T-helper 1 cell treated with Interleukin-12 subunit alpha and Interleukin-12 subunit beta and Interleukin-4 antibody, amounts not matched to agents 30 μg/mL and 1 μg/mL, for 36 hours (primary cell): ENCODE measurements around the gene FRAS1.

Experiments used
- H3K27ac Mint-ChIP-seq: one replicate; pipeline ENCODE4 v1.8.0; 2021; ENCODE audit warnings: mild to moderate bottlenecking, mixed read lengths
- H3K27me3 Mint-ChIP-seq: one replicate; pipeline ENCODE4 v1.8.0; 2021; ENCODE audit warnings: low read depth, mixed read lengths
- H3K36me3 Mint-ChIP-seq: one replicate; pipeline ENCODE4 v1.8.0; 2021; ENCODE audit warnings: low read depth, mixed read lengths
- H3K4me1 Mint-ChIP-seq: one replicate; pipeline ENCODE4 v1.8.0; 2021; ENCODE audit warnings: low read depth, mixed read lengths
- H3K4me3 Mint-ChIP-seq: one replicate; pipeline ENCODE4 v1.8.0; 2021; ENCODE audit warnings: mild to moderate bottlenecking, moderate library complexity, mixed read lengths
- H3K9me3 Mint-ChIP-seq: one replicate; pipeline ENCODE4 v1.8.0; 2021; ENCODE audit warnings: mixed read lengths

Gene FRAS1

GRCh38 chr4:78355306-78355705 lies 298.2 kb downstream of the FRAS1 start:
- Mint-ChIP-seq H3K4me1 (no peaks in the 10 kb centered on the region), H3K27me3 (peaks cover 10% of the 10 kb centered on the region), H3K36me3 (no peaks in the 10 kb centered on the region), H3K27ac (no peak overlapping the region), H3K9me3 (no peaks in the 10 kb centered on the region), H3K4me3 (no peak overlapping the region)

GRCh38 chr4:78356251-78356786 lies 299.2 kb downstream of the FRAS1 start:
- H3K4me3 Mint-ChIP-seq: no peak overlapping the region
- no peak overlapping the region for H3K27ac Mint-ChIP-seq
- no peaks in the 10 kb centered on the region for H3K36me3 Mint-ChIP-seq
- peaks cover 13% of the 10 kb centered on the region for H3K27me3 Mint-ChIP-seq
- H3K9me3 Mint-ChIP-seq: no peaks in the 10 kb centered on the region
- no peaks in the 10 kb centered on the region for H3K4me1 Mint-ChIP-seq

- Mint-ChIP-seq H3K9me3 (no peaks in the 10 kb centered on the region), H3K27me3 (peaks cover 13% of the 10 kb centered on the region), H3K36me3 (no peaks in the 10 kb centered on the region), H3K27ac (no peak overlapping the region), H3K4me3 (no peak overlapping the region), H3K4me1 (no peaks in the 10 kb centered on the region)
Measured at GRCh38 chr4:78357122-78357521, 300.0 kb downstream of the FRAS1 start.

- Mint-ChIP-seq H3K36me3 (no peaks in the 10 kb centered on the region), H3K4me1 (no peaks in the 10 kb centered on the region), H3K27me3 (peaks cover 13% of the 10 kb centered on the region), H3K9me3 (no peaks in the 10 kb centered on the region), H3K4me3 (no peak overlapping the region), H3K27ac (no peak overlapping the region)
Measured at GRCh38 chr4:78360466-78360865, 303.3 kb downstream of the FRAS1 start.

GRCh38 chr4:78361621-78362120 lies 304.5 kb downstream of the FRAS1 start:
- H3K36me3 Mint-ChIP-seq: no peaks in the 10 kb centered on the region
- H3K27me3 Mint-ChIP-seq: peaks cover 13% of the 10 kb centered on the region
- H3K4me3 Mint-ChIP-seq: no peak overlapping the region
- H3K4me1 Mint-ChIP-seq: no peaks in the 10 kb centered on the region
- H3K9me3 Mint-ChIP-seq: no peaks in the 10 kb centered on the region
- no peak overlapping the region for H3K27ac Mint-ChIP-seq

GRCh38 chr4:78362310-78362709 lies 305.2 kb downstream of the FRAS1 start:
- no peaks in the 10 kb centered on the region for H3K9me3 Mint-ChIP-seq
- no peak overlapping the region for H3K27ac Mint-ChIP-seq
- H3K36me3 Mint-ChIP-seq: no peaks in the 10 kb centered on the region
- peaks cover 13% of the 10 kb centered on the region for H3K27me3 Mint-ChIP-seq
- H3K4me1 Mint-ChIP-seq: no peaks in the 10 kb centered on the region
- no peak overlapping the region for H3K4me3 Mint-ChIP-seq

GRCh38 chr4:78363031-78363570 lies 306.0 kb downstream of the FRAS1 start:
- no peak overlapping the region for H3K4me3 Mint-ChIP-seq
- no peak overlapping the region for H3K27ac Mint-ChIP-seq
- peaks cover 13% of the 10 kb centered on the region for H3K27me3 Mint-ChIP-seq
- H3K9me3 Mint-ChIP-seq: no peaks in the 10 kb centered on the region
- no peaks in the 10 kb centered on the region for H3K36me3 Mint-ChIP-seq
- no peaks in the 10 kb centered on the region for H3K4me1 Mint-ChIP-seq

- H3K9me3 Mint-ChIP-seq: no peaks in the 10 kb centered on the region
- H3K4me1 Mint-ChIP-seq: no peaks in the 10 kb centered on the region
- no peak overlapping the region for H3K4me3 Mint-ChIP-seq
- no peaks in the 10 kb centered on the region for H3K27me3 Mint-ChIP-seq
- no peak overlapping the region for H3K27ac Mint-ChIP-seq
- no peaks in the 10 kb centered on the region for H3K36me3 Mint-ChIP-seq
Measured at GRCh38 chr4:78369679-78370078, 312.6 kb downstream of the FRAS1 start.

GRCh38 chr4:78370631-78371372 lies 313.7 kb downstream of the FRAS1 start:
- no peaks in the 10 kb centered on the region for H3K4me1 Mint-ChIP-seq
- H3K9me3 Mint-ChIP-seq: no peaks in the 10 kb centered on the region
- no peaks in the 10 kb centered on the region for H3K27me3 Mint-ChIP-seq
- H3K4me3 Mint-ChIP-seq: no peak overlapping the region
- no peaks in the 10 kb centered on the region for H3K36me3 Mint-ChIP-seq
- no peak overlapping the region for H3K27ac Mint-ChIP-seq

- H3K9me3 Mint-ChIP-seq: no peaks in the 10 kb centered on the region
- H3K36me3 Mint-ChIP-seq: no peaks in the 10 kb centered on the region
- H3K27ac Mint-ChIP-seq: no peak overlapping the region
- H3K4me3 Mint-ChIP-seq: no peak overlapping the region
- no peaks in the 10 kb centered on the region for H3K4me1 Mint-ChIP-seq
- H3K27me3 Mint-ChIP-seq: no peaks in the 10 kb centered on the region
Measured at GRCh38 chr4:78372355-78372988, 315.3 kb downstream of the FRAS1 start.

- Mint-ChIP-seq H3K27me3 (no peaks in the 10 kb centered on the region), H3K27ac (no peak overlapping the region), H3K9me3 (no peaks in the 10 kb centered on the region), H3K4me3 (no peak overlapping the region), H3K36me3 (no peaks in the 10 kb centered on the region), H3K4me1 (no peaks in the 10 kb centered on the region)
Measured at GRCh38 chr4:78377555-78377954, 320.4 kb downstream of the FRAS1 start.

- Mint-ChIP-seq H3K9me3 (no peaks in the 10 kb centered on the region), H3K27me3 (peaks cover 4% of the 10 kb centered on the region), H3K4me3 (no peak overlapping the region), H3K4me1 (no peaks in the 10 kb centered on the region), H3K27ac (no peak overlapping the region), H3K36me3 (no peaks in the 10 kb centered on the region)
Measured at GRCh38 chr4:78379040-78379439, 321.9 kb downstream of the FRAS1 start.

- Mint-ChIP-seq H3K4me1 (no peaks in the 10 kb centered on the region), H3K27ac (no peak overlapping the region), H3K36me3 (no peaks in the 10 kb centered on the region), H3K27me3 (peaks cover 4% of the 10 kb centered on the region), H3K4me3 (no peak overlapping the region), H3K9me3 (no peaks in the 10 kb centered on the region)
Measured at GRCh38 chr4:78379991-78380729, 323.0 kb downstream of the FRAS1 start.

- Mint-ChIP-seq H3K9me3 (no peaks in the 10 kb centered on the region), H3K27me3 (peaks cover 4% of the 10 kb centered on the region), H3K27ac (no peak overlapping the region), H3K4me3 (no peak overlapping the region), H3K4me1 (no peaks in the 10 kb centered on the region), H3K36me3 (no peaks in the 10 kb centered on the region)
Measured at GRCh38 chr4:78386679-78387078, 329.6 kb downstream of the FRAS1 start.
